HepG2 (cell line): Measurements from ENCODE around the gene RHOBTB1. TPM values are rescaled to one million over a fixed set of nuclear protein-coding genes. Genes with fewer than 3 reads are reported as not detected.
A peak's percentile ranks its signal among the peaks of the same experiment; 100 is the strongest.

Experiments used
- ATF7-NPFF ChIP-seq: sonication (generic); formaldehyde crosslinking; IDR thresholded peaks from 2 replicates; pipeline ENCODE4 v1.8.1; 2023; ENCODE audit warnings: mild to moderate bottlenecking, low read depth, missing genetic modification reagents, moderate library complexity
- CHD2 ChIP-seq: IDR thresholded peaks from 2 replicates; pipeline ENCODE4 v1.6.1; 2011; ENCODE audit warnings: low read depth, low read length, improper control_type of control experiment
- FOXC1 ChIP-seq: sonication (generic); formaldehyde crosslinking; IDR thresholded peaks from 2 replicates; pipeline ENCODE4 v1.8.0; 2022; ENCODE audit warnings: mild to moderate bottlenecking, missing genetic modification reagents, borderline replicate concordance
- FOXO1 ChIP-seq: sonication (generic); formaldehyde crosslinking; IDR thresholded peaks from 2 replicates; pipeline ENCODE4 v1.4.0; 2020; ENCODE audit warnings: missing genetic modification reagents
- MEIS1 ChIP-seq: sonication (generic); formaldehyde crosslinking; IDR thresholded peaks from 2 replicates; pipeline ENCODE4 v1.9.0; 2021; ENCODE audit warnings: mild to moderate bottlenecking, missing genetic modification reagents, moderate library complexity, borderline replicate concordance
- NR2F2 ChIP-seq: IDR thresholded peaks from 2 replicates; pipeline ENCODE4 v1.6.1; 2012; ENCODE audit warnings: low read depth, inconsistent platforms, borderline replicate concordance
- REL ChIP-seq: sonication (generic); formaldehyde crosslinking; conservative IDR thresholded peaks from 2 replicates; pipeline ENCODE4 v1.8.0; 2022; ENCODE audit warnings: mild to moderate bottlenecking, missing genetic modification reagents, moderate library complexity
- ZBTB7A ChIP-seq: sonication (generic); formaldehyde crosslinking; IDR thresholded peaks from 2 replicates; pipeline ENCODE4 v1.8.0; 2022; ENCODE audit warnings: mild to moderate bottlenecking, missing genetic modification reagents
- ZNF121 ChIP-seq: sonication (generic); formaldehyde crosslinking; IDR thresholded peaks from 2 replicates; pipeline ENCODE4 v1.5.0; 2020; ENCODE audit warnings: mild to moderate bottlenecking, missing genetic modification reagents
- ZNF775 ChIP-seq: sonication (generic); formaldehyde crosslinking; IDR thresholded peaks from 2 replicates; pipeline ENCODE4 v1.4.0; 2020; ENCODE audit warnings: missing genetic modification reagents, mild to moderate bottlenecking, moderate library complexity, borderline replicate concordance
- polyA plus RNA-seq, 8 experiments: library from polyadenylated mRNA; depleted of rRNA in 3 of 8; stranded (reverse) in 7 of 8; unstranded in 1 of 8; fragments of >200 nt; fragmentation: Illumina TruSeq in 4 of 8; extraction: Trizol in 4 of 8; gene quantifications; 2 replicates each; pipeline versions ENCODE4 v1.2.1 to v1.2.3, GENCODE V29; 2011 to 2016; ENCODE audit warnings: low read depth in 4 of 8, missing spikeins in 1 of 8, mixed read lengths in 1 of 8; ENCODE audit not compliant: insufficient read depth in 1 of 8
- total RNA-seq, 5 experiments: library from RNA; depleted of rRNA; stranded (reverse); fragments of >200 nt; fragmentation: Illumina TruSeq; extraction: Trizol; gene quantifications; 2 replicates each; pipeline ENCODE4 v1.2.3, GENCODE V29; 2016; ENCODE audit warnings: low read depth in 1 of 5
- TF ChIP-seq, protein P1 (sequence below): sonication (generic); formaldehyde crosslinking; IDR thresholded peaks from 2 replicates; pipeline ENCODE4 v1.8.1; 2023; ENCODE audit warnings: mild to moderate bottlenecking, missing genetic modification reagents
- TF ChIP-seq, protein P2 (sequence below): sonication (generic); formaldehyde crosslinking; IDR thresholded peaks from 2 replicates; pipeline ENCODE4 v1.8.1; 2023; ENCODE audit warnings: missing genetic modification reagents, mild to moderate bottlenecking, borderline replicate concordance
- TF ChIP-seq, protein P3 (sequence below): IDR thresholded peaks from 2 replicates; pipeline ENCODE4 v1.6.1; 2016; ENCODE audit warnings: mild to moderate bottlenecking, missing biosample characterization, missing genetic modification reagents
- TF ChIP-seq, protein P4 (sequence below): sonication (generic); formaldehyde crosslinking; IDR thresholded peaks from 2 replicates; pipeline ENCODE4 v1.8.0; 2022; ENCODE audit warnings: mild to moderate bottlenecking, missing genetic modification reagents, moderate library complexity
- TF ChIP-seq, protein P5 (sequence below), 2 experiments: IDR thresholded peaks; 2 replicates each; pipeline ENCODE4 v1.6.1; 2011 to 2012; ENCODE audit warnings: low read length in 2 of 2, borderline replicate concordance in 1 of 2, low read depth in 1 of 2, mild to moderate bottlenecking in 1 of 2, moderate library complexity in 1 of 2
- TF ChIP-seq, protein P6 (sequence below): sonication (generic); formaldehyde crosslinking; IDR thresholded peaks from 2 replicates; pipeline ENCODE4 v1.9.0; 2021; ENCODE audit warnings: mild to moderate bottlenecking, missing genetic modification reagents

The RHOBTB1 gene
- total and polyA plus RNA-seq, 2 of the 13 experiments (the other 11 are each of a cell fraction or from before 2014, with no cell fraction given), result 18.8 to 59.5 TPM

DNA sequence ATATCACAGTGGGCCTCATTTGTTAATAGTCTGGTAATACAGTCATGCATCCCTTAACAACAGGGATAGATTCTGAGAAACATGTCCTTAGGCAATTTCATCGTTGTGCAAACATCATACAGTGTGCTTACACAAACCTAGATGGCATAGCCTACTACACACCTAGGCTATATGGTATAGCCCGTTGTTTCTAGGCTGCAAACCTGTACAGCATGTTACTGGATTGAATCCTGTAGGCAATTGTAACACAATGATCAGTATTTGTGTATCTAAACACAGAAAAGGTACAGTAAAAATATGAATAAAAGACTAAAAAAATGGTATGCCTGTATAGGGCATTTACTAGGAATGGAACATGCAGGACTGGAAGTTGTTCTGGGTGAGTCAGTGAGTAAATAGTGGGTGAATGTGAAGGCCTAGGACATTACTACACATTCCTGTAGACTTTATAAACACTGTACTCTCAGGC lies 12.0 kb upstream of the RHOBTB1 start (continued):
- TF ChIP-seq ZNF775 (CRISPR knock-in tag) (no peak), ZNF121 (CRISPR knock-in tag) (no peak), CHD2 (no peak), ZBTB7A (no peak), NR2F2 (no peak), REL (CRISPR knock-in tag) (no peak), ATF7-NPFF (no peak), FOXO1 (CRISPR knock-in tag) (peak; percentile 29; the same call in 1 of the 2 replicates), FOXC1 (no peak), MEIS1 (CRISPR knock-in tag) (no peak)
- TF ChIP-seq, protein P1, sequence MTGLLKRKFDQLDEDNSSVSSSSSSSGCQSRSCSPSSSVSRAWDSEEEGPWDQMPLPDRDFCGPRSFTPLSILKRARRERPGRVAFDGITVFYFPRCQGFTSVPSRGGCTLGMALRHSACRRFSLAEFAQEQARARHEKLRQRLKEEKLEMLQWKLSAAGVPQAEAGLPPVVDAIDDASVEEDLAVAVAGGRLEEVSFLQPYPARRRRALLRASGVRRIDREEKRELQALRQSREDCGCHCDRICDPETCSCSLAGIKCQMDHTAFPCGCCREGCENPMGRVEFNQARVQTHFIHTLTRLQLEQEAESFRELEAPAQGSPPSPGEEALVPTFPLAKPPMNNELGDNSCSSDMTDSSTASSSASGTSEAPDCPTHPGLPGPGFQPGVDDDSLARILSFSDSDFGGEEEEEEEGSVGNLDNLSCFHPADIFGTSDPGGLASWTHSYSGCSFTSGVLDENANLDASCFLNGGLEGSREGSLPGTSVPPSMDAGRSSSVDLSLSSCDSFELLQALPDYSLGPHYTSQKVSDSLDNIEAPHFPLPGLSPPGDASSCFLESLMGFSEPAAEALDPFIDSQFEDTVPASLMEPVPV, result no peak
- TF ChIP-seq, protein P2, sequence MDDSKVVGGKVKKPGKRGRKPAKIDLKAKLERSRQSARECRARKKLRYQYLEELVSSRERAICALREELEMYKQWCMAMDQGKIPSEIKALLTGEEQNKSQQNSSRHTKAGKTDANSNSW, result no peak
- TF ChIP-seq, protein P3, sequence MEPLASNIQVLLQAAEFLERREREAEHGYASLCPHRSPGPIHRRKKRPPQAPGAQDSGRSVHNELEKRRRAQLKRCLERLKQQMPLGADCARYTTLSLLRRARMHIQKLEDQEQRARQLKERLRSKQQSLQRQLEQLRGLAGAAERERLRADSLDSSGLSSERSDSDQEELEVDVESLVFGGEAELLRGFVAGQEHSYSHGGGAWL (CRISPR knock-in tag), result no peak
- TF ChIP-seq, protein P4, sequence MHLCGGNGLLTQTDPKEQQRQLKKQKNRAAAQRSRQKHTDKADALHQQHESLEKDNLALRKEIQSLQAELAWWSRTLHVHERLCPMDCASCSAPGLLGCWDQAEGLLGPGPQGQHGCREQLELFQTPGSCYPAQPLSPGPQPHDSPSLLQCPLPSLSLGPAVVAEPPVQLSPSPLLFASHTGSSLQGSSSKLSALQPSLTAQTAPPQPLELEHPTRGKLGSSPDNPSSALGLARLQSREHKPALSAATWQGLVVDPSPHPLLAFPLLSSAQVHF (CRISPR knock-in tag), result no peak
- TF ChIP-seq, protein P5, sequence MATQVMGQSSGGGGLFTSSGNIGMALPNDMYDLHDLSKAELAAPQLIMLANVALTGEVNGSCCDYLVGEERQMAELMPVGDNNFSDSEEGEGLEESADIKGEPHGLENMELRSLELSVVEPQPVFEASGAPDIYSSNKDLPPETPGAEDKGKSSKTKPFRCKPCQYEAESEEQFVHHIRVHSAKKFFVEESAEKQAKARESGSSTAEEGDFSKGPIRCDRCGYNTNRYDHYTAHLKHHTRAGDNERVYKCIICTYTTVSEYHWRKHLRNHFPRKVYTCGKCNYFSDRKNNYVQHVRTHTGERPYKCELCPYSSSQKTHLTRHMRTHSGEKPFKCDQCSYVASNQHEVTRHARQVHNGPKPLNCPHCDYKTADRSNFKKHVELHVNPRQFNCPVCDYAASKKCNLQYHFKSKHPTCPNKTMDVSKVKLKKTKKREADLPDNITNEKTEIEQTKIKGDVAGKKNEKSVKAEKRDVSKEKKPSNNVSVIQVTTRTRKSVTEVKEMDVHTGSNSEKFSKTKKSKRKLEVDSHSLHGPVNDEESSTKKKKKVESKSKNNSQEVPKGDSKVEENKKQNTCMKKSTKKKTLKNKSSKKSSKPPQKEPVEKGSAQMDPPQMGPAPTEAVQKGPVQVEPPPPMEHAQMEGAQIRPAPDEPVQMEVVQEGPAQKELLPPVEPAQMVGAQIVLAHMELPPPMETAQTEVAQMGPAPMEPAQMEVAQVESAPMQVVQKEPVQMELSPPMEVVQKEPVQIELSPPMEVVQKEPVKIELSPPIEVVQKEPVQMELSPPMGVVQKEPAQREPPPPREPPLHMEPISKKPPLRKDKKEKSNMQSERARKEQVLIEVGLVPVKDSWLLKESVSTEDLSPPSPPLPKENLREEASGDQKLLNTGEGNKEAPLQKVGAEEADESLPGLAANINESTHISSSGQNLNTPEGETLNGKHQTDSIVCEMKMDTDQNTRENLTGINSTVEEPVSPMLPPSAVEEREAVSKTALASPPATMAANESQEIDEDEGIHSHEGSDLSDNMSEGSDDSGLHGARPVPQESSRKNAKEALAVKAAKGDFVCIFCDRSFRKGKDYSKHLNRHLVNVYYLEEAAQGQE (IDR thresholded peaks at IDR 0.05; ENCODE audit: borderline replicate concordance in 1 of 2, low read depth in 1 of 2, low read length in 2 of 2), result no peak
- TF ChIP-seq, protein P6, sequence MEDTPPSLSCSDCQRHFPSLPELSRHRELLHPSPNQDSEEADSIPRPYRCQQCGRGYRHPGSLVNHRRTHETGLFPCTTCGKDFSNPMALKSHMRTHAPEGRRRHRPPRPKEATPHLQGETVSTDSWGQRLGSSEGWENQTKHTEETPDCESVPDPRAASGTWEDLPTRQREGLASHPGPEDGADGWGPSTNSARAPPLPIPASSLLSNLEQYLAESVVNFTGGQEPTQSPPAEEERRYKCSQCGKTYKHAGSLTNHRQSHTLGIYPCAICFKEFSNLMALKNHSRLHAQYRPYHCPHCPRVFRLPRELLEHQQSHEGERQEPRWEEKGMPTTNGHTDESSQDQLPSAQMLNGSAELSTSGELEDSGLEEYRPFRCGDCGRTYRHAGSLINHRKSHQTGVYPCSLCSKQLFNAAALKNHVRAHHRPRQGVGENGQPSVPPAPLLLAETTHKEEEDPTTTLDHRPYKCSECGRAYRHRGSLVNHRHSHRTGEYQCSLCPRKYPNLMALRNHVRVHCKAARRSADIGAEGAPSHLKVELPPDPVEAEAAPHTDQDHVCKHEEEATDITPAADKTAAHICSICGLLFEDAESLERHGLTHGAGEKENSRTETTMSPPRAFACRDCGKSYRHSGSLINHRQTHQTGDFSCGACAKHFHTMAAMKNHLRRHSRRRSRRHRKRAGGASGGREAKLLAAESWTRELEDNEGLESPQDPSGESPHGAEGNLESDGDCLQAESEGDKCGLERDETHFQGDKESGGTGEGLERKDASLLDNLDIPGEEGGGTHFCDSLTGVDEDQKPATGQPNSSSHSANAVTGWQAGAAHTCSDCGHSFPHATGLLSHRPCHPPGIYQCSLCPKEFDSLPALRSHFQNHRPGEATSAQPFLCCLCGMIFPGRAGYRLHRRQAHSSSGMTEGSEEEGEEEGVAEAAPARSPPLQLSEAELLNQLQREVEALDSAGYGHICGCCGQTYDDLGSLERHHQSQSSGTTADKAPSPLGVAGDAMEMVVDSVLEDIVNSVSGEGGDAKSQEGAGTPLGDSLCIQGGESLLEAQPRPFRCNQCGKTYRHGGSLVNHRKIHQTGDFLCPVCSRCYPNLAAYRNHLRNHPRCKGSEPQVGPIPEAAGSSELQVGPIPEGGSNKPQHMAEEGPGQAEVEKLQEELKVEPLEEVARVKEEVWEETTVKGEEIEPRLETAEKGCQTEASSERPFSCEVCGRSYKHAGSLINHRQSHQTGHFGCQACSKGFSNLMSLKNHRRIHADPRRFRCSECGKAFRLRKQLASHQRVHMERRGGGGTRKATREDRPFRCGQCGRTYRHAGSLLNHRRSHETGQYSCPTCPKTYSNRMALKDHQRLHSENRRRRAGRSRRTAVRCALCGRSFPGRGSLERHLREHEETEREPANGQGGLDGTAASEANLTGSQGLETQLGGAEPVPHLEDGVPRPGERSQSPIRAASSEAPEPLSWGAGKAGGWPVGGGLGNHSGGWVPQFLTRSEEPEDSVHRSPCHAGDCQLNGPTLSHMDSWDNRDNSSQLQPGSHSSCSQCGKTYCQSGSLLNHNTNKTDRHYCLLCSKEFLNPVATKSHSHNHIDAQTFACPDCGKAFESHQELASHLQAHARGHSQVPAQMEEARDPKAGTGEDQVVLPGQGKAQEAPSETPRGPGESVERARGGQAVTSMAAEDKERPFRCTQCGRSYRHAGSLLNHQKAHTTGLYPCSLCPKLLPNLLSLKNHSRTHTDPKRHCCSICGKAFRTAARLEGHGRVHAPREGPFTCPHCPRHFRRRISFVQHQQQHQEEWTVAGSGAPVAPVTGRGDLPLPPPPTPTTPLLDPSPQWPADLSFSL (CRISPR knock-in tag), result peak; percentile 60; the same call in 1 of the 2 replicates
